GM21737 (cell line): ENCODE measurements around the gene C1D.

ENCODE experiments used
- ATAC-seq: cut with Tn5 transposase; IDR thresholded peaks from one replicate; pipeline ENCODE4 v1.9.1; 2021; ENCODE audit warnings: mild to moderate bottlenecking, moderate library complexity; ENCODE audit not compliant: unreplicated experiment

Gene C1D

GRCh38 chr2:68059784-68060525 is 2.8 kb downstream of the C1D start:
- no peak for ATAC-seq

DNA sequence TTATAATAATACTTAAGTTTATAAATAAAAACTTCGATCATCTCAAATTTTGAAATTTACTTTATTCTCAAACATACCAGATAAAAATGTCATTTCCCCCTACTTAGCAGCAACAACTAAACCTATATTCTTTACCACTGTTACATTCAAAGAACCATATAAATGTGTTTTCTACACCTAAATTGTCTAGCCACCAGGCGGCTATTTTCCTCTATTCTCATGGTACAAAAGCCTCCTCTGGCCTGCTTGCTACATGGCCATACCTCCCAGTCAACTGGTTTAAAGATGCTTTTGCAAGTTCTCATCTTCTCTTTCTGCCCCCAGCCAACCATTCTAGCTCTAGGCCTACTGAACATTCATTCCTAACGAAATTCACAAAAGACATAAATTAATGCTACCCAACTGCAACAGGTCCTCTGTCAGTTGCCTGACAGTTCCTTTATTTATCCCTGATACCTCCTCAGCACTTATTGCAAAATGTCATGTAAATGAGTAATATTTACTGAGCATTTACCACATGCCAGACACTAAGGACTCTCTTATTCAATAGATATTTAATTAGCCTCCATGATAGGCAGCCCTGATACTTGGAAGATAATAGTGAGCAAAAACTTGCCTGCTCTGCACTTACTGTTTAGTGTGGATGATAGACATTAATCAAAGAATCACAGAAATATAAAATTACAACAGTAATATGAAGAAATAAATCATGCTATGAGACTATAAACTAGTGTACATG is 5.0 kb downstream of the C1D start:
- ATAC-seq, result no peak

DNA sequence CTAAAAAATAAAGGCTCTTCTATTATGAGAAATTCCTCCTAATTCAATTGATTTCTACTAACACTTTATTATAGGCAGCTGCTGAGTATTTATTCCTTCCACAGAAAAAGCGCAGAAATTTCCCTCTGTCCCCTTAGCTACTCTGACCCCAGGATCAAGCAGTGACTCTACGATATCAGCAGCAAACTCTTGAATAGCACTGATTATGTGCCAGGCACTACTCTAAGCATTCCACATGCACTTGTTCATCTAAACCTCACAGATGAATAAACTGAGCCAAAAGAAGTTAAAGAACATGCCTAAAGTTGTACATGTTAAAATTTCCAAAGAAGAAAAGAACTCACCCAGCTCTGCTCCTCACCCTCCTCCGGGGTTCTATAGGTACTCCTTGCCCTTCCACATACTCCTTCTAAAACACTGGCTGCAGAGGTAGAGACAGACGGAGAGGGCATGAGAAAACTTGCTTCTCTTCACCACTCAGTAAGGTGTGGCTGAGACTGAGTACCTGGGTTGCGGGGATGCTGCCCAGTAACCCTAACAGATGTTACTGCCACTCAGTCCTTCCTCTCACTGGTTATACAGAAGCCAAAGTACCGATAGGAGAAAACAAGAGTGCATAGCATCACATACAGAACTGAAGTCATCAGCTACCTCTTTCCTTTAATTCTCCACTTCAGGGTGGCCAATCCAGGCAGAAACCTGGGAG is 9.9 kb downstream of the C1D start:
- no peak for ATAC-seq

DNA sequence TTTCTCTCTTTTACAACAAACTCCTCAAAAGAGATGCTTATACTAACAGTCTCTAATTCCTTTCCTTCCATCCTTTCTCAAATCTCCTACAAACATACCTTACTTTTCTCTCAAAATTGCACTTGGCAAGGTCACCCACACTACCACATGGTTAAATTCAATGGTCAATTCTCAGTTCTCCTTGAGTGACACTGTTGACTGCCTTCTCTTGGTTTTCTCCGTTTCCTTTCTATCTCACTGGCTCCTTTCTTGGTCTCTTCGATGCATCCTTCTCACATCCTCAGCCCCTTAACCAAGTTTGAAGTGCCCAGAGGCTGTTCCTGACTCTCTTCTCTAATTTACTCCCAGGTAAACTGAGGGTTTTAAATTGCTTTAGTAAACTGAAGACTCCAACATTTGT is 12.5 kb downstream of the C1D start:
- ATAC-seq, result no peak

DNA sequence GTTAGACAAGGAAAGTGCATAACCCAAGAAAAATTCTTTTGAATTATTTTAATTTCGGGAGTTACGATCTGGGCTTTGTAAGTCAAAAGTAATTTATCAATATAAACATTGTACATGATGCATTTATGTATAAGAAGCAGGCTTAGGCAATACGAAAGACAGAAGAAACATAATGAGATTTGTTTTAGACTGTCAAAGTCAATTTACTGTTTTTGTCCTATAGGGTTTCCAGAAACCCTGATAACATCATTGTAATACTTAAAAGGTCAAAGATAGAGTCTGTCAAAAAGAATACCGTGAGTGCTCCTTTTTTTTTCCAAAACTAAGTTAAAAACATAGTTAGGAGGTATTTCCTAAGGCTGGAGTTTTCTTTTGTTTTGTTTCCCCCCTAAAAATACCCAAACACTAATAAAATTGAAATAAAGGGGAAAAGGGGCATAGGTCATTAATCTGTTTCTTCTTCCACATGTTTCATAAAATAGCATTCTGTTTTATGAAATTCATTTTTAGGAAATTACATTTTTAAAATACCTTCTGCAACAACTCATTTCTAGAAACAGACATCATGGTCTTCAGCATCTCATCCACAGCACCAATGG is 16.1 kb downstream of the C1D start:
- ATAC-seq, result no peak

- no peak for ATAC-seq
Observed at GRCh38 chr2:68046224-68046623, 16.6 kb downstream of the C1D start.

DNA sequence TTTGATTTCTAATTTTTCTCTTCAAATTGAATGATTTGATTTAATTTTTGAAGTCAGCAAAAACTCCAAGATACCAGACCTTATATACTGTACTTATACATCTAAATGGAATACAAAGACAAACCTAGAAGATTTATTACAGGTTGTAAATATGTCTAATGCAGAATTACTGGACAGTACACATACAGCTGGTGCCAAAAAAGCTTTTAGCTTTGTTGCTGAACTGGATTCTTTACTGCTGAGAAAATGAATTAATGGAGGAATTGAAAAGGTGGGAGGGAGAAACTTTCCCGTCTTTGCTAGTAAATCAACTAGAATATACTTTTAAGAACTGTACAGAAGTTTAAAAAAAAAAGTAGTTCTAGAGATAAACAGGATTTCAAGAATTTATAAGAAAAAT is 17.5 kb downstream of the C1D start:
- ATAC-seq, result no peak

- no peak for ATAC-seq
Observed at GRCh38 chr2:68044099-68044498, 18.7 kb downstream of the C1D start.

- ATAC-seq, result no peak
Observed at GRCh38 chr2:68043695-68044094, 19.1 kb downstream of the C1D start.

DNA sequence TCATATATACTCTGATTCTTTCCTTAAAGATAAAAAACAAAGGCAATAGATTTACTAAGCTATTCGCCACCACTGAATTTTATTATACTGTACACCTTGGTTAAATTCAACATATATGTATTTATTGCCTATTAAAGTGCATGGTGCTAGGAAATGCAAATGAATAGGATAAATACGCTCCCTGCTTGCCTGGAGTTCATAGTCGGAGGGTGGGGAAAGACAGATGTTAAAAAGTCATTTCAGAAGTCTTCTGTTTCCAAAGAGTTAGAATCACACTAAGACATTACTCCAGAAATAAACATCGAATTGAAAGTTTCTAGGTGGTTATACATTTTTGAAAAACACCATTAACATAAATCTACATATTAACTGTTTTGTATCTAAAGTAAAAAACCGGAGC is 19.8 kb downstream of the C1D start:
- no peak for ATAC-seq

DNA sequence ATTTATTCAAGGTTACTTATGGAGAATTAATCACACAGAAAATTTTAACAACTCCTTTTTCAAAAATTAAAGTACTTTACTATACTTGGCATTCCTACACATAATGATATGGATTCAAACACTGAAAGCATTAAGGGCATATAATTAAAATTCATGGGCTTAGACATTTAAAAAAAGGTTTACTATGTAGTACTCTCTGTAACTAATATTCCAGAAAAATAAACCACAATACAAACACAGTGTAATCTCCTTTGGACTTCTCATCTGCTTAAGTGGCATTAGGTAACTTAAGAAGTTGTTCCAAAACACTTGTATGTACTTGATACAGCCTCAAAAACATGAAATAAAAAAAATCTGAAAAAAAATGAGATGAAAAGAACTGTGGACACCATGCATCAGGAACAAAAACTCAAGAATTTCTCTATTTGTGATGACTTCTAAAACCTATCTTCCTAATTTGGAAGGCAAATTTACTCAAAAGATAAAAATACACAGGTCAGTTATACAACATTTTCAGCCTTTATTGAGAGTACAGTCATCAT is 21.0 kb downstream of the C1D start:
- ATAC-seq, result no peak

DNA sequence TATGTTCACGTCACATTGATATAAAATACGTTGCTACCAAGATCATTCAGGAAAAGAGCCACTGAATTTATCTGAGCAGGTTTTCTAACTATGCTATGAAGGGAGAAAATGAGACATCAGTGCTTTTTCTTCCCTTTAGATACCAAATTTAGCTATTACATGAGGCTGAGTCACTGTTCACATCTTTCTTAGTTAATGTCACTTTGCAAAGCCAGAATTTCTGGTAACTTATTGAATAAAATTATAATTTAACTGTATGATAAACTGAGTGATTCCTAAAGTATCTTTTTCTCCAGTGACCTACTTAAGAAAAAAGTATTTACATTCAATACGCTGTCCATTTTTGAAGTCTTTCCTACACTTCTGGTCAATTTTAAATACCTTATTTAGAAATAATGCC is 22.7 kb downstream of the C1D start:
- ATAC-seq, result no peak

DNA sequence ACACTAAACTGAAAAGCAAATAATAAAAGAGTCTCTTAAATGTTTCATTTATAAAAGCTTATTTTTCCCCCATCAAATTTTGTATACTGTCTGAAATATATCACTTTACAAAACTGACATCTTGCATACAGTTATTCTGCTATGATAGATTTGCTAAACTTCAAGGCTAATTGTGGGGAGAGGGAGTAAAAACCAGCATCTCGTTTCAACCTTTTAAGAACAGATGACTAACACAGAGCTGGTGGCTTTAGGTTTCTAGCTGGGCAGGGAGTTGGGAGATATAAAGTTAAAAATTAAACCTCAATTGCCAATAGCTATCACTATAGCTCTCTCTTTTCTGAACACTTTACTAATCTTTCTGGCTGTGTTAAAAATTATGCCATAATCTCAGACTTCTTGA is 23.5 kb downstream of the C1D start:
- ATAC-seq, result no peak

DNA sequence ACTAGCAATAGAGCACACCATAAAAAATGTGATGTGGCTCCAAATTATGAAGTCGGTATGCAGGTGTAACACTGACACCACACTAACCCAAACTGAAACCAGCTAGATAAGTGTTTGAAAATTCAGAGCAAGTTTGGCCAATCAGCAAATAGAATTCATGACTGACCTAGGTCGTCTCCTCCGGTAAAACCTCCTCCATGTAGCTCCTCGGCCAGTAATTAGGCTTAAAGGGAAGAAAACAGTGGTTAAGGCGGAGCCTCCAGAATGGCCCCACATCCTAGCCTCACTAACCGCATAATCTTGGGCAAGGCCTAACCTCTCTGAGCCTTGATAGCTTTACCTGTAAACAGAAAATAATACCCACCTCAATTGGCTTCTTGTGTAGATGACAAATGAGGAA is 30.1 kb downstream of the C1D start:
- ATAC-seq, result no peak

DNA sequence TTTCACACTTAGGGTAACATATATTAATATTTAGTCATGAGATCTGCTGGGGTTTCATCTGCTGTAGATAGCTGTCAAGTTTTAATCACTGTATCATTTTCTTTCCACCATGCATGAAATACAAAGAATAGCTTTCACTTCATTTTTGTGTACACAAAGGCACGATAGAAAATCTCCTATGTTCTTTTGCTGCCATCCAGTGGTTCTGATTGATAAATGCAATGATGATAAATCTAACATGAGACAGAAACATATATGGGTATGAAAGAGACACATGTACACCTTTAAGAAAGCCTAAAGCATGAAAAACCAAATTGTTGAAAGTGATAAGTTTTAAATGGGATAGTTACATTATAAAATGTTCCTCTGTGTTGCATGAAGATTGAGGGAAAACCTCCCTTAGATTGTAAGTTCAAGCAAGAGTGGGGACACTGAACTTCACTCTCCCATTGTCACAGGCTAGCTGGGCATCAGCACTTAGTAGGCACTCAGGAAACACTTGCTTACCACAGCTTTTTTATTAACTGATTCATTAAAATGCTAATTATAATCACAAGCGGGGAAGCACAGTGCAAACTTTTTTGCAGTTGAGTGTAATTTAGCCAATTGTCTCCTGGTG is 31.2 kb downstream of the C1D start:
- ATAC-seq, result peak; percentile 57

DNA sequence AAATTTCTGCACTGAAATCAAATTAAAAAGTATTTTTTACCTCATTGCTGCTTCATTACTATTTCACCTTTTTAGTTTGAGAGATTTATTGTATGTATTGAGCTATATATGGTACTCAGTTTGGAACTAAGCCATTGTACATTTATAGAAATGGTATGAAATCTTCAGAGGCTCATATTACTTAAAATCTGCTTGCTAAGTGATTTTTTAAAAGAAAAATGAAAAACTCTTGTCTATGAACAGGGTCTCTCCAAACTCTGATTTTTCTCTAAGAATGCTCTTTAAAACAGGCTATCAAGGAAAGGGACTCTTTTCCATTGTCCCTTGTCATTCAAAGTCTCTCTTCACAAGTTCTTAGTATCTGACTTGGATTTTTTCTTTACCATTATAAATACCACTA is 31.8 kb downstream of the C1D start:
- no peak for ATAC-seq

- ATAC-seq, result no peak
Observed at GRCh38 chr2:68030529-68030928, 32.3 kb downstream of the C1D start.

- ATAC-seq, result no peak
Observed at GRCh38 chr2:68027959-68028358, 34.8 kb downstream of the C1D start.

- no peak for ATAC-seq
Observed at GRCh38 chr2:68024450-68024849, 38.4 kb downstream of the C1D start.

- ATAC-seq, result no peak
Observed at GRCh38 chr2:68023904-68024303, 38.9 kb downstream of the C1D start.

- ATAC-seq, result no peak
Observed at GRCh38 chr2:68018727-68019126, 44.1 kb downstream of the C1D start.
